IMR-90 (cell line): ENCODE data around the gene IPO13. TPM values are rescaled to one million over a fixed set of nuclear protein-coding genes. Genes with fewer than 3 reads are reported as not detected.

Source experiments
- ATAC-seq: fragments of 200-7000 bp; cut with Tn5 transposase; 2 replicates; pipeline ENCODE4 v1.9.1; 2020; ENCODE audit warnings: low read depth, mild to moderate bottlenecking, moderate library complexity
- BruUV-seq: library from RNA; stranded (reverse); fragments of 400-500 nt; replicated peaks from 2 replicates; lab custom pipeline; 2021; lab: Mats Ljungman, UMichigan
- CTCF ChIA-PET: fragments of 300-600 bp; formaldehyde crosslinking; extraction: SDS; loops from one replicate; lab custom pipeline; 2021; ENCODE audit warnings: antibody characterized with exemption; lab: Yijun Ruan, JAX
- POLR2A ChIA-PET: fragments of 300-600 bp; sonication (Branson Sonifier 250); formaldehyde crosslinking; loops from one replicate; lab custom pipeline; 2022; ENCODE audit warnings: antibody characterized with exemption; ENCODE audit not compliant: unreplicated experiment; lab: Charles Lee
- DNase-seq: peaks from one replicate; pipeline ENCODE4 v3.0.0; 2013
- H2AFZ ChIP-seq: replicated peaks from 2 replicates; pipeline ENCODE3; 2013; ENCODE audit warnings: low read length, mild to moderate bottlenecking; ENCODE audit not compliant: poor library complexity
- H2AK5ac ChIP-seq: 2 replicates; pipeline ENCODE4 v1.6.1; 2013; ENCODE audit warnings: low read depth, low read length, inconsistent platforms
- H2AK9ac ChIP-seq: replicated peaks from 2 replicates; pipeline ENCODE3; 2013; ENCODE audit warnings: mild to moderate bottlenecking, low read depth, low read length, moderate library complexity; ENCODE audit not compliant: poor library complexity
- H2BK120ac ChIP-seq: 2 replicates; pipeline ENCODE4 v1.6.1; 2013; ENCODE audit warnings: low read depth, low read length, inconsistent platforms
- H2BK15ac ChIP-seq: 3 replicates; pipeline ENCODE4 v1.6.1; 2013; ENCODE audit warnings: low read depth, low read length, inconsistent platforms
- H2BK20ac ChIP-seq: 2 replicates; pipeline ENCODE4 v1.6.1; 2013; ENCODE audit warnings: low read depth, mild to moderate bottlenecking, inconsistent platforms, low read length, moderate library complexity
- H2BK5ac ChIP-seq: 2 replicates; pipeline ENCODE4 v1.6.1; 2013; ENCODE audit warnings: mild to moderate bottlenecking, low read depth, low read length, inconsistent platforms; ENCODE audit not compliant: poor library complexity, severe bottlenecking
- H3K14ac ChIP-seq: replicated peaks from 2 replicates; pipeline ENCODE4 v1.6.1; 2013; ENCODE audit warnings: low read depth, low read length, inconsistent platforms
- H3K18ac ChIP-seq: 2 replicates; pipeline ENCODE4 v1.6.1; 2013; ENCODE audit warnings: low read depth, low read length, control low read depth
- H3K23ac ChIP-seq: 2 replicates; pipeline ENCODE4 v1.6.1; 2013; ENCODE audit warnings: low read depth, low read length, inconsistent platforms
- H3K27ac ChIP-seq: 2 replicates; pipeline ENCODE4 v1.5.1; 2013; ENCODE audit warnings: mild to moderate bottlenecking, control low read depth, low read length; ENCODE audit not compliant: insufficient read depth
- H3K27me3 ChIP-seq: 2 replicates; pipeline ENCODE4 v1.6.1; 2013; ENCODE audit warnings: low read length; ENCODE audit not compliant: control insufficient read depth, insufficient read depth
- H3K36me3 ChIP-seq: 2 replicates; pipeline ENCODE4 v1.6.1; 2013; ENCODE audit warnings: low read length, mixed read lengths; ENCODE audit not compliant: control insufficient read depth, insufficient read depth
- H3K4ac ChIP-seq: 2 replicates; pipeline ENCODE4 v1.6.1; 2013; ENCODE audit warnings: low read depth, low read length, inconsistent platforms
- H3K4me1 ChIP-seq: 2 replicates; pipeline ENCODE4 v1.6.1; 2013; ENCODE audit warnings: low read length, mixed read lengths; ENCODE audit not compliant: control insufficient read depth, insufficient read depth
- H3K4me2 ChIP-seq: 2 replicates; pipeline ENCODE4 v1.6.1; 2013; ENCODE audit warnings: low read depth, mild to moderate bottlenecking, control low read depth, low read length, moderate library complexity
- H3K4me3 ChIP-seq: 2 replicates; pipeline ENCODE4 v1.5.1; 2013; ENCODE audit warnings: low read depth, mild to moderate bottlenecking, control low read depth, low read length, moderate library complexity; ENCODE audit not compliant: insufficient read depth
- H3K56ac ChIP-seq: 2 replicates; pipeline ENCODE4 v1.6.1; 2013; ENCODE audit warnings: low read length, inconsistent platforms; ENCODE audit not compliant: insufficient read depth; ENCODE audit errors: extremely low read depth
- H3K79me1 ChIP-seq, 2 experiments: 2 replicates each; pipeline ENCODE4 v1.6.1; 2013; ENCODE audit warnings: low read length in 2 of 2, inconsistent platforms in 1 of 2, low read depth in 1 of 2
- H3K9ac ChIP-seq: 2 replicates; pipeline ENCODE4 v1.6.1; 2013; ENCODE audit warnings: low read depth, low read length, control low read depth
- H3K9me1 ChIP-seq: 2 replicates; pipeline ENCODE4 v1.6.1; 2013; ENCODE audit warnings: low read length, inconsistent platforms; ENCODE audit not compliant: insufficient read depth
- H3K9me3 ChIP-seq: 2 replicates; pipeline ENCODE4 v1.6.1; 2013; ENCODE audit warnings: low read length; ENCODE audit not compliant: control insufficient read depth, insufficient read depth
- H4K20me1 ChIP-seq: 2 replicates; pipeline ENCODE4 v1.6.1; 2013; ENCODE audit warnings: low read length, inconsistent platforms; ENCODE audit not compliant: insufficient read depth
- H4K5ac ChIP-seq: 2 replicates; pipeline ENCODE4 v1.6.1; 2013; ENCODE audit warnings: mild to moderate bottlenecking, low read depth, low read length, control low read depth
- H4K8ac ChIP-seq, 2 experiments: 2 replicates each; pipeline ENCODE4 v1.6.1; 2013; ENCODE audit warnings: low read depth in 2 of 2, low read length in 2 of 2, control low read depth in 1 of 2, inconsistent platforms in 1 of 2
- H4K91ac ChIP-seq: 2 replicates; pipeline ENCODE4 v1.6.1; 2013; ENCODE audit warnings: low read depth, low read length, inconsistent platforms; ENCODE audit not compliant: insufficient read depth
- BHLHE40 ChIP-seq: fragments of 150-350 bp; IDR thresholded peaks from 2 replicates; pipeline ENCODE4 v1.6.1; 2016; ENCODE audit warnings: mild to moderate bottlenecking, low read depth, low read length
- CEBPB ChIP-seq: IDR thresholded peaks from 2 replicates; pipeline ENCODE4 v1.6.1; 2012; ENCODE audit warnings: low read depth, low read length, improper control_type of control experiment
- FOS ChIP-seq: fragments of 150-350 bp; IDR thresholded peaks from 2 replicates; pipeline ENCODE4 v1.6.1; 2016; ENCODE audit warnings: low read depth, low read length
- MAFK ChIP-seq: IDR thresholded peaks from 2 replicates; pipeline ENCODE4 v1.6.1; 2012; ENCODE audit warnings: low read depth, low read length, improper control_type of control experiment
- MAZ ChIP-seq: IDR thresholded peaks from 2 replicates; pipeline ENCODE4 v1.6.1; 2012; ENCODE audit warnings: low read depth, mild to moderate bottlenecking, low read length, improper control_type of control experiment, moderate library complexity, borderline replicate concordance
- MXI1 ChIP-seq: IDR thresholded peaks from 2 replicates; pipeline ENCODE4 v1.6.1; 2012; ENCODE audit warnings: low read depth, mild to moderate bottlenecking, low read length, moderate library complexity, borderline replicate concordance
- NFE2L2 ChIP-seq: fragments of 150-350 bp; IDR thresholded peaks from 2 replicates; pipeline ENCODE4 v1.6.1; 2016; ENCODE audit warnings: low read depth, mild to moderate bottlenecking, low read length
- POLR2A ChIP-seq: IDR thresholded peaks from 2 replicates; pipeline ENCODE4 v1.6.1; 2012; ENCODE audit warnings: mild to moderate bottlenecking, low read depth, low read length
- RAD21 ChIP-seq: IDR thresholded peaks from 2 replicates; pipeline ENCODE4 v1.6.1; 2012; ENCODE audit warnings: low read length, improper control_type of control experiment
- RCOR1 ChIP-seq: IDR thresholded peaks from 2 replicates; pipeline ENCODE4 v1.6.1; 2012; ENCODE audit warnings: mild to moderate bottlenecking, low read length, improper control_type of control experiment; ENCODE audit not compliant: insufficient replicate concordance
- RFX5 ChIP-seq: IDR thresholded peaks from 2 replicates; pipeline ENCODE4 v1.8.0; 2012; ENCODE audit warnings: low read depth, mild to moderate bottlenecking, low read length, moderate library complexity
- SMC3 ChIP-seq: fragments of 150-350 bp; IDR thresholded peaks from 2 replicates; pipeline ENCODE4 v1.6.1; 2016; ENCODE audit warnings: low read depth, mild to moderate bottlenecking, antibody characterized with exemption, low read length, moderate library complexity
- WGBS, 2 experiments: methylation state at CpG; one replicate each; pipeline versions ENCODE4 v1.1.5 to v1.1.7; 2013; ENCODE audit warnings: missing lambda C conversion rate in 2 of 2; ENCODE audit not compliant: insufficient read length in 1 of 2; ENCODE audit errors: extremely low coverage in 2 of 2; 5-methylcytosine and 5-hydroxymethylcytosine counted together
- dilution Hi-C: fragments of 300-500 bp; cut with HindIII; formaldehyde crosslinking; loops from one replicate; pipeline ENCODE4 v1.14.3; 2018; ENCODE audit warnings: low sequenced_read_pairs; ENCODE audit not compliant: unreplicated experiment
- in situ Hi-C: fragments of 300-500 bp; cut with MboI; formaldehyde crosslinking; loops from 3 replicates; pipeline ENCODE4 v1.14.3; 2019; ENCODE audit warnings: low sequenced_read_pairs, inconsistent platforms, mixed read lengths
- intact Hi-C: fragments of 100-400 bp; cut with micrococcal nuclease; formaldehyde crosslinking; loops from 2 replicates; pipeline ENCODE4 v1.10.0; 2022
- polyA plus RNA-seq, 3 experiments: library from polyadenylated mRNA; depleted of rRNA; stranded (reverse); fragments of >200 nt; gene quantifications; 2 replicates each; pipeline ENCODE4 v1.2.3, GENCODE V29; 2012; ENCODE audit warnings: low replicate concordance in 1 of 3
- total RNA-seq: library from RNA; depleted of rRNA; stranded (reverse); fragments of >200 nt; gene quantifications from 2 replicates; pipeline ENCODE4 v1.2.3, GENCODE V29; 2012
- TF ChIP-seq, protein P1 (sequence below): fragments of 150-350 bp; IDR thresholded peaks from 2 replicates; pipeline ENCODE4 v1.6.1; 2017; ENCODE audit warnings: mild to moderate bottlenecking, antibody characterized with exemption, low read length, low read depth
- TF ChIP-seq, protein P2 (sequence below): fragments of 150-350 bp; IDR thresholded peaks from 2 replicates; pipeline ENCODE4 v1.6.1; 2016; ENCODE audit warnings: low read depth, mild to moderate bottlenecking, low read length, moderate library complexity, borderline replicate concordance
- TF ChIP-seq, protein P3 (sequence below): conservative IDR thresholded peaks from 2 replicates; pipeline ENCODE4 v1.5.1; 2012; ENCODE audit warnings: mild to moderate bottlenecking, low read depth, low read length, improper control_type of control experiment

IPO13 gene
- total and polyA plus RNA-seq, 2 of the 4 experiments (the other 2 are of a cell fraction): 15.2 to 18.7 TPM

DNA sequence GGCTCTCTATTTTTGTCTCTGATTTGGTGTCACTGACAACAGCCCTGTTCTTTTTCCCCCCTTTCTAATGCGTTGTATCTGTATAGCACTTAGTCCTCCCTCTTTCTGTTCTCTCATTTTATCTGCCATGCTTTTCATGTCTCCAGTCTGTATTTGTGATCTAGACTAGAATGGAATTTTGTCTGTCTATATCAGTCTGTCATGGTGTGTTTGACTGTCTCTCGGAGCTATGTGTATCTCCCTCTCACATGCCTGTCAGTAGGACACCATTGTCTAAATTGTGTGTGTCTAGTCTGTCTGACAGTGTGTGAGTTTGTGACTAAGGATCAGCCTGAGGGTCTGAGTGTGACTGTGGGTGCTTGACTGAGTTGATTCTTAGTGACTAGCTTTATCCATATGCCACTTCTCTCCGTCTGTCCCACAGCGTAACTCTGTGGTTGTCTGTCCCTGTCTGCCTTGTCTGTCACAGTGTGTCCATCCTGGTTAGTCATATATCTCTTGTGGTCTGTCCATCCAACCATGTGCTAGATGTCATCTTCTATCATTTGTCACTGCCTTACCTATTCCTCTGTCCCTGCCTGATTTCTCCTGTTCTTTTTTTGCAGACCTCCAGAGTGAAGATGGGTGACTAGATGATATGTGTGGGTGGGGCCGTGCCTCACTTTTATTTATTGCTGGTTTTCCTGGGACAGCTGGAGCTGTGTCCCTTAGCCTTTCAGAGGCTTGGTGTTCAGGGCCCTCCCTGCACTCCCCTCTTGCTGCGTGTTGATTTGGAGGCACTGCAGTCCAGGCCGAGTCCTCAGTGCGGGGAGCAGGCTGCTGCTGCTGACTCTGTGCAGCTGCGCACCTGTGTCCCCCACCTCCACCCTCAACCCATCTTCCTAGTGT, 30.9 kb downstream of the IPO13 start:
- dilution Hi-C loops (no loop called here), intact Hi-C loops (no loop called here), in situ Hi-C loops (no loop called here)
- Histone ChIP-seq H3K27ac (no peak overlapping the region), H3K36me3 (peaks cover 30% of the 10 kb centered on the region), H2BK5ac (no peak overlapping the region), H3K9me3 (no peaks in the 10 kb centered on the region), H4K8ac (no peak overlapping the region), H3K9ac (no peak overlapping the region), H3K23ac (no peak overlapping the region), H3K56ac (no peak overlapping the region), H3K79me1 (peaks cover 43 to 70% of the 10 kb centered on the region in 2 experiments; a peak in 3 of 4 replicates), H4K5ac (no peak overlapping the region), H2AFZ (no peak overlapping the region), H3K27me3 (no peaks in the 10 kb centered on the region), H3K14ac (no peak overlapping the region), H3K4ac (no peak overlapping the region), H2BK20ac (no peak overlapping the region), H3K4me2 (no peak overlapping the region), H3K4me3 (no peak overlapping the region), H4K91ac (no peak overlapping the region), H2AK5ac (no peak overlapping the region), H3K9me1 (peaks cover 42% of the 10 kb centered on the region), H3K18ac (no peak overlapping the region), H2AK9ac (peak overlapping the region; percentile 21), H3K4me1 (peaks cover 23% of the 10 kb centered on the region), H4K20me1 (peaks cover 41% of the 10 kb centered on the region), H2BK120ac (no peak overlapping the region), H2BK15ac (no peak overlapping the region)
- BruUV-seq: no TSS peak
- no peak for DNase-seq
- POLR2A ChIA-PET: no interaction called here
- 79% methylated on average over 2 of the region's 9 CpGs; no CpG with 5 or more reads in 1 of the 2 experiments for WGBS, 2 experiments
- no peak for ATAC-seq
- CTCF ChIA-PET: no interaction called here
- TF ChIP-seq, protein P1, sequence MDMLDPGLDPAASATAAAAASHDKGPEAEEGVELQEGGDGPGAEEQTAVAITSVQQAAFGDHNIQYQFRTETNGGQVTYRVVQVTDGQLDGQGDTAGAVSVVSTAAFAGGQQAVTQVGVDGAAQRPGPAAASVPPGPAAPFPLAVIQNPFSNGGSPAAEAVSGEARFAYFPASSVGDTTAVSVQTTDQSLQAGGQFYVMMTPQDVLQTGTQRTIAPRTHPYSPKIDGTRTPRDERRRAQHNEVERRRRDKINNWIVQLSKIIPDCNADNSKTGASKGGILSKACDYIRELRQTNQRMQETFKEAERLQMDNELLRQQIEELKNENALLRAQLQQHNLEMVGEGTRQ: no peak
- no peak for TF ChIP-seq MAZ
- no peak for TF ChIP-seq NFE2L2
- no peak for TF ChIP-seq RAD21
- TF ChIP-seq RCOR1: no peak
- no peak for TF ChIP-seq CEBPB
- no peak for TF ChIP-seq POLR2A
- TF ChIP-seq SMC3: no peak
- TF ChIP-seq RFX5: no peak
- no peak for TF ChIP-seq MXI1
- TF ChIP-seq FOS: no peak
- TF ChIP-seq MAFK: no peak
- TF ChIP-seq, protein P2, sequence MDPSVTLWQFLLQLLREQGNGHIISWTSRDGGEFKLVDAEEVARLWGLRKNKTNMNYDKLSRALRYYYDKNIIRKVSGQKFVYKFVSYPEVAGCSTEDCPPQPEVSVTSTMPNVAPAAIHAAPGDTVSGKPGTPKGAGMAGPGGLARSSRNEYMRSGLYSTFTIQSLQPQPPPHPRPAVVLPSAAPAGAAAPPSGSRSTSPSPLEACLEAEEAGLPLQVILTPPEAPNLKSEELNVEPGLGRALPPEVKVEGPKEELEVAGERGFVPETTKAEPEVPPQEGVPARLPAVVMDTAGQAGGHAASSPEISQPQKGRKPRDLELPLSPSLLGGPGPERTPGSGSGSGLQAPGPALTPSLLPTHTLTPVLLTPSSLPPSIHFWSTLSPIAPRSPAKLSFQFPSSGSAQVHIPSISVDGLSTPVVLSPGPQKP: no peak
- TF ChIP-seq, protein P3, sequence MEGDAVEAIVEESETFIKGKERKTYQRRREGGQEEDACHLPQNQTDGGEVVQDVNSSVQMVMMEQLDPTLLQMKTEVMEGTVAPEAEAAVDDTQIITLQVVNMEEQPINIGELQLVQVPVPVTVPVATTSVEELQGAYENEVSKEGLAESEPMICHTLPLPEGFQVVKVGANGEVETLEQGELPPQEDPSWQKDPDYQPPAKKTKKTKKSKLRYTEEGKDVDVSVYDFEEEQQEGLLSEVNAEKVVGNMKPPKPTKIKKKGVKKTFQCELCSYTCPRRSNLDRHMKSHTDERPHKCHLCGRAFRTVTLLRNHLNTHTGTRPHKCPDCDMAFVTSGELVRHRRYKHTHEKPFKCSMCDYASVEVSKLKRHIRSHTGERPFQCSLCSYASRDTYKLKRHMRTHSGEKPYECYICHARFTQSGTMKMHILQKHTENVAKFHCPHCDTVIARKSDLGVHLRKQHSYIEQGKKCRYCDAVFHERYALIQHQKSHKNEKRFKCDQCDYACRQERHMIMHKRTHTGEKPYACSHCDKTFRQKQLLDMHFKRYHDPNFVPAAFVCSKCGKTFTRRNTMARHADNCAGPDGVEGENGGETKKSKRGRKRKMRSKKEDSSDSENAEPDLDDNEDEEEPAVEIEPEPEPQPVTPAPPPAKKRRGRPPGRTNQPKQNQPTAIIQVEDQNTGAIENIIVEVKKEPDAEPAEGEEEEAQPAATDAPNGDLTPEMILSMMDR: no peak
- no peak for TF ChIP-seq BHLHE40
